ENCODE measurements around the gene QSOX1. TPM values are rescaled to one million over a fixed set of nuclear protein-coding genes. Genes with fewer than 3 reads are reported as not detected.

Gene QSOX1
- 379 and 1,802 TPM in 2 replicates for total RNA-seq

DNA sequence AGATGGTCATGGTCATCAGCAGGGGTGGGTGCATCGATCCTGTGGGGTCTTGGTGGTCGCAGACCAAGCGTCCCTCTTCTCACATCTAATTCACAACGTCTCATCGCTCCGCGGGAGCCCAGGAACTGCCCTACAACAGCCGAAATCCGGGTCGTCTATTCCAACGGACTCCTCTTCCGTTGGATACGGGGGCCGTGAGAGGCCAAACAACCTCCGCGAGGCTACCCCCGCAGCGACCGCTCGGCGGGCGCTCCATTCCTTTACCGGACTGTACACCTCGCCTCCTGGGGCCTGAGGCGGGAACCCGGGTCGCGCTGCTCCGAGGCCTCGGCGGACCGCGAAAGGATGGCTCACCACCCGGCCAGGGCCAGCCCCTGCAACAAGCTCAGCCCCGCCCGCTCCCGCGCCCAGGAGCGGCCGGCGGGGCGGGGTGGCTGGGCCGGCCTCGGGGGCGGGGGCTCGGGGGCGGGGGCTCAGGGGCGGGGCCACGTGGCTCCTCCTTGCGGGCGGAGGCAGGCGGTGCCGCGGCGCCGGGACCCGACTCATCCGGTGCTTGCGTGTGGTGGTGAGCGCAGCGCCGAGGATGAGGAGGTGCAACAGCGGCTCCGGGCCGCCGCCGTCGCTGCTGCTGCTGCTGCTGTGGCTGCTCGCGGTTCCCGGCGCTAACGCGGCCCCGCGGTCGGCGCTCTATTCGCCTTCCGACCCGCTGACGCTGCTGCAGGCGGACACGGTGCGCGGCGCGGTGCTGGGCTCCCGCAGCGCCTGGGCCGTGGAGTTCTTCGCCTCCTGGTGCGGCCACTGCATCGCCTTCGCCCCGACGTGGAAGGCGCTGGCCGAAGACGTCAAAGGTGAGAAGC, at the start of gene QSOX1:
Gene QSOX1, plus strand, starts transcription at position 545 of the 857 bp plus-strand sequence. Its CDS starts 39 bp downstream, at position 584.

DNA sequence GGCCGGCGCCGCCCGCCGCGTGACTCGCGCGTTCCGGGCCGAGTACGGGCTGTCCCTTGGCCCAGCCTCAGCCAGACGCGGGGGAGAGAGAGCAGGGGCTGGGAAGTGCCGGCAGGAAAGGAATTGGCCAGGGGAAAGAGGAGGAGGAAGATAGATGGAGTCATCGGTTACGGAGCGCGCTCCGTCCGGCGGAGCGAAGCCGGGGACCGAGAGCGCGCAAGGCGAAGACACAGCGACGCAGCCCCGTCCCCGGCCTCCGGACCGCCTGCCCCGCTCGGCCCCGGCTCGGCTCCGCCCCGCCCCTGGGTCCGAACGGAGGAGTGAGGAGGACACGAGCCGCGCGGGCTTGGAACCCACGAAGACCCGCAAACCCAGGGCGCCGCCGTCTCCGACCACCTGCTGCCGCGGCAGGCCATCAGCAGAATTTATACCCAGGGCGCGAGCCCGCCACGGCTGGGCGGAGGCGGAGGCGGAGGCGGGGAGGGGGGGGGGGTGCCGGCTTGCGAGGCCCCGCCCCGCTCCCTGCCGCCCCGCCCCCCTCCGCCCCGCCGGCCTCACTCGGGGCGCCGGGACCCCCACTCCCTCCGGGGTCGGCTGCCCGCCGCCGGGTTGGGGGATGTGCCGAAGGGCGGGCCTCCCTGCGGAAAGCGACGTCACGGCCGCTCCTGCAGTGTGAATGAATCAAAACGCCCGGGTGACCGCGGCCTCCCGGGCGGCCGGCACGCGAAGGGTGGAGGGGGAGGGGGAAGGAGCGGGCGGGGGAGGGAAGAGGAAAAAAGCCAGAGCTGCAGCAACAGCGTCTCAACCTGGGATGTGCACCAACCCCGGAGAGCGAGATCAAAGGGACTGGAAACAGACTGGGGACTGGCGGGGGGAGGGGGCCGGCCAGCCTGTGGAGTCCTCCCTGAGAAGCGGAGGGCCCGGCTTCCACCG, 75.1 kb downstream of the QSOX1 start, which contains the start of gene LHX4:
Gene LHX4, plus strand, starts transcription at position 782 of the 933 bp plus-strand sequence. CDS start 266 bp downstream, outside the sequence.

Other genes with a start within 250 kb of the QSOX1 start
- gene CEP350, start 200.1 kb upstream of the QSOX1 start, total RNA-seq: 78.8 and 87.0 TPM in 2 replicates
- gene LHX4, start 75.4 kb downstream of the QSOX1 start, total RNA-seq: 0.17 TPM in 1 of 2 replicates, not detected in the other